Lower leg skin (tissue), 4 donors: Measurements from ENCODE around the gene GRK1. TPM values are rescaled to one million over a fixed set of nuclear protein-coding genes. Genes with fewer than 3 reads are reported as not detected.

ENCODE experiments used
- DNase-seq, 2 donors: peaks; one replicate each; pipeline ENCODE4 v3.0.0-alpha.2; 2019; ENCODE audit warnings: low spot score in 2 of 2
- H3K4me3 ChIP-seq: fragments of 200-600 bp; sonication (generic); 2 replicates; pipeline ENCODE4 v1.5.1; 2017; ENCODE audit warnings: mild to moderate bottlenecking, low read depth; ENCODE audit not compliant: poor library complexity, severe bottlenecking
- POLR2A ChIP-seq, 2 donors: fragments of 450-650 bp; IDR thresholded peaks; one replicate each; pipeline ENCODE4 v1.6.1; 2016 to 2017; ENCODE audit warnings: antibody characterized with exemption in 2 of 2, mild to moderate bottlenecking in 1 of 2, moderate library complexity in 1 of 2
- WGBS, 2 donors: methylation state at CpG; one replicate each; pipeline ENCODE4 v1.1.5; 2018; 5-methylcytosine and 5-hydroxymethylcytosine counted together
- intact Hi-C: fragments of 100-400 bp; cut with DNase I; formaldehyde crosslinking; loops from one replicate; pipeline ENCODE4 v1.15.0; 2023; ENCODE audit warnings: low total_unique reads
- total RNA-seq, 4 donors: library from RNA; depleted of rRNA; stranded (reverse); fragments of >200 nt; gene quantifications; one replicate each; pipeline ENCODE4 v1.1.0, GENCODE V29; 2016
- TF ChIP-seq, protein P1 (sequence below), 3 donors: fragments of 450-650 bp; IDR thresholded peaks; one replicate each; pipeline ENCODE4 v1.5.1; 2016; ENCODE audit warnings: antibody characterized with exemption in 3 of 3, mild to moderate bottlenecking in 3 of 3, moderate library complexity in 2 of 3

Gene GRK1
- total RNA-seq, 4 donors from 2014 or later, result not detected

DNA sequence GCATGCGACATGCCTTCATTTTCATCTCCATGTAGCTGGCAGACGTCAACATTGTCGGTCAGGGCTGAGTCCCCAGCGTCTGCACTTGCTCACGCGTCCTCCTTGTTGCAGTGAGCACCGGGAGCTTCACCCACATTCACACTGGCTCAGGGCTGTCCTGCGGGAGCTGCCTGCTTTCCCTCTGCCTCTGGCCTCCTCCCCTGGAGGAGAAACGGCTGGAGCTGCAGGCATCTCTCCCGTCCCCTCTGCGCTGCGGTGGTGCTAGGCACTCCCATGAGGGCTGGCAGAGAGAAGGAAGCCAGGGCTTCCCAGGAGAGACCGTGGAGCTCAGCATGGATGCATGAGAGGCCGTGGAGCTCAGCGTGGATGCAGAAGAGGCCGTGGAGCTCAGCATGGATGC is 73.6 kb downstream of the GRK1 start:
- H3K4me3 ChIP-seq, result no peak overlapping the region
- DNase-seq, result no peak
- 83 to 90% methylated on average over 16 of the region's 16 CpGs for WGBS, 2 donors
- intact Hi-C loops, result no loop called here
- TF ChIP-seq POLR2A (IDR thresholded peaks at IDR 0.05), result no peak
- TF ChIP-seq, protein P1, sequence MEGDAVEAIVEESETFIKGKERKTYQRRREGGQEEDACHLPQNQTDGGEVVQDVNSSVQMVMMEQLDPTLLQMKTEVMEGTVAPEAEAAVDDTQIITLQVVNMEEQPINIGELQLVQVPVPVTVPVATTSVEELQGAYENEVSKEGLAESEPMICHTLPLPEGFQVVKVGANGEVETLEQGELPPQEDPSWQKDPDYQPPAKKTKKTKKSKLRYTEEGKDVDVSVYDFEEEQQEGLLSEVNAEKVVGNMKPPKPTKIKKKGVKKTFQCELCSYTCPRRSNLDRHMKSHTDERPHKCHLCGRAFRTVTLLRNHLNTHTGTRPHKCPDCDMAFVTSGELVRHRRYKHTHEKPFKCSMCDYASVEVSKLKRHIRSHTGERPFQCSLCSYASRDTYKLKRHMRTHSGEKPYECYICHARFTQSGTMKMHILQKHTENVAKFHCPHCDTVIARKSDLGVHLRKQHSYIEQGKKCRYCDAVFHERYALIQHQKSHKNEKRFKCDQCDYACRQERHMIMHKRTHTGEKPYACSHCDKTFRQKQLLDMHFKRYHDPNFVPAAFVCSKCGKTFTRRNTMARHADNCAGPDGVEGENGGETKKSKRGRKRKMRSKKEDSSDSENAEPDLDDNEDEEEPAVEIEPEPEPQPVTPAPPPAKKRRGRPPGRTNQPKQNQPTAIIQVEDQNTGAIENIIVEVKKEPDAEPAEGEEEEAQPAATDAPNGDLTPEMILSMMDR (IDR thresholded peaks at IDR 0.05), result no peak

DNA sequence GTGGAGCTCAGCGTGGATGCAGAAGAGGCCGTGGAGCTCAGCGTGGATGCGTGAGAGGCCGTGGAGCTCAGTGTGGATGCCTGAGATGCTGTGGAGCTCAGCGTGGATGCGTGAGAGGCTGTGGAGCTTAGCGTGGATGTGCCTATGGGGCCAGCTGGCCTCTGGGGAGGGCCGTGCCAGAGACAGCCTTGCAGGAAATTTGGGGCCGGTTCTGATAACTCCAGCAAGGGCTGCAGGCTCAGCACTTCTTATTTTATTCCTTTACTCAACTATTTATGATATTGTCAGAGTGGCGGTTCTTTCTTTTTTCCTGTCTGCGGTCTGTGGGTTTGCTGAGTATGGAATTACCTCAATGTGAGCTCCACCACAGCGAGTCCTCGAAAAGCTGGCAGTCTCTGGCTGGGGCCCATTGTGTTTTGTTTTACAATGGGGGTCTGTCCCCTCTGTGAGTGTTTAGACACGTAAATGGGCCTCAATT is 74.2 kb downstream of the GRK1 start:
- TF ChIP-seq POLR2A (IDR thresholded peaks at IDR 0.05), result no peak
- TF ChIP-seq, protein P1 (IDR thresholded peaks at IDR 0.05), result no peak
- intact Hi-C loops, result no loop called here
- H3K4me3 ChIP-seq, result no peak overlapping the region
- DNase-seq, result no peak
- 72 to 79% methylated on average over 15 of the region's 15 CpGs for WGBS, 2 donors

DNA sequence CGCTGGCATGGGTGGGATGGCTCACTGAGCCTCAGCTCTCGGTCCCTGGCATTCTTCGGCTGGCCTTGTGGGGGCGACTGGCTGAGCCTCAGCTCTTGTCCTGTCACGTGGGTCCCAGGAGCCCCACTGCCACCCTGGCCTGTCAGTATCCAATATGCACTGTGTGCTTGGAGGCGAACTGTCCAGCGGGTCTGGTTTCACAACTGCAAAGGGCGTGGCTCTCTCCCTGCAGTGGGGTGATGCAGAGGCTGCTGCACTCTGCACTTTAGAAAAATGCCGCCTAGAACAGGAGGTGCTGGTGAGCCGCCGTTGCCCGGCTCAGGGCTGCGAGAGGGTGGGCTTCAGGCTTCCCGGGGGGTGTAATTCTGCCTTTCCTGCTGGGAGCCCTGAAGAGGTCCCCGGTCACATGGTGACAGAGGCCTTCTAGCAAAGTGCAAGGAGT is 75.0 kb downstream of the GRK1 start:
- peak in 1 of 2 donors; percentile 56 for DNase-seq

DNA sequence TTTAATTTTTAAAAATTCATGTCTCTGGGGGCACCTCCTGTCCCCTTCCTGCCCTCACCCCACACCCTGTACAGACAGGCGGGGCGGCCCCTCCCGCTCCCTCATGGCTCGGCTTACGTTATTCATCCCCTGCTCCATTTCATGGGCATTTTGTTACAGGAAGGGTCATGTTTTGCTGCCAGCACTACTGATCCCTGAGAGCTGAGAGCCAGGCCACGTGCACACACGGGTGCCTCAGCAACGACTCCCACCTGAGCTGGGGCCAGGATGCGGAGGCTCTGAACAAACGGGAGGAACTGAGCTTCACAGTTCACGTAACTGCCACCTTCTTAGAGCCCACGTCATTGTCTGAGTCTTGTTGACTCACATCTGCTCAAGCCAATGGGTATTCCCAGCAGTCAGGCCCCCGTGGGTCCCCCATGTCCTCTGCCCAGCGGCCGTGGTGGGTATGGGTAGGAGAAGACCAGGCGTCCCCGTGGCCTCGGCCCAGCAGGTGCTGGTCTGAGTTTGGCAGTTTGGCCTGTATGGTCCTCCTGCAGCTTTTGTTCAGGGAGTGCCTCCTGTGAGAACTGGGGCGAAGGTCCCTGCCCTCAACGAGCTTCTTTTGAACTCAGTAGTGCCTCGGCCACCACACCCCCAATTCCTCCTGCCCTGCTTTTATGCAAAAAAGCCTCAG is 75.6 kb downstream of the GRK1 start:
- no peak for DNase-seq
- 69 to 71% methylated on average over 21 of the region's 21 CpGs for WGBS, 2 donors
- TF ChIP-seq, protein P1 (IDR thresholded peaks at IDR 0.05), result no peak
- no peak for TF ChIP-seq POLR2A (IDR thresholded peaks at IDR 0.05)
- H3K4me3 ChIP-seq, result no peak overlapping the region
- intact Hi-C loops, result no loop called here

More for the DNA sequence above, 75.0 kb downstream of the GRK1 start:
- H3K4me3 ChIP-seq, result no peak overlapping the region
- intact Hi-C loops, result no loop called here
- WGBS, 2 donors, result 19 to 25% methylated on average over 14 to 15 of the region's 15 CpGs
- TF ChIP-seq, protein P1 (IDR thresholded peaks at IDR 0.05), result no peak
- TF ChIP-seq POLR2A (IDR thresholded peaks at IDR 0.05), result no peak

DNA sequence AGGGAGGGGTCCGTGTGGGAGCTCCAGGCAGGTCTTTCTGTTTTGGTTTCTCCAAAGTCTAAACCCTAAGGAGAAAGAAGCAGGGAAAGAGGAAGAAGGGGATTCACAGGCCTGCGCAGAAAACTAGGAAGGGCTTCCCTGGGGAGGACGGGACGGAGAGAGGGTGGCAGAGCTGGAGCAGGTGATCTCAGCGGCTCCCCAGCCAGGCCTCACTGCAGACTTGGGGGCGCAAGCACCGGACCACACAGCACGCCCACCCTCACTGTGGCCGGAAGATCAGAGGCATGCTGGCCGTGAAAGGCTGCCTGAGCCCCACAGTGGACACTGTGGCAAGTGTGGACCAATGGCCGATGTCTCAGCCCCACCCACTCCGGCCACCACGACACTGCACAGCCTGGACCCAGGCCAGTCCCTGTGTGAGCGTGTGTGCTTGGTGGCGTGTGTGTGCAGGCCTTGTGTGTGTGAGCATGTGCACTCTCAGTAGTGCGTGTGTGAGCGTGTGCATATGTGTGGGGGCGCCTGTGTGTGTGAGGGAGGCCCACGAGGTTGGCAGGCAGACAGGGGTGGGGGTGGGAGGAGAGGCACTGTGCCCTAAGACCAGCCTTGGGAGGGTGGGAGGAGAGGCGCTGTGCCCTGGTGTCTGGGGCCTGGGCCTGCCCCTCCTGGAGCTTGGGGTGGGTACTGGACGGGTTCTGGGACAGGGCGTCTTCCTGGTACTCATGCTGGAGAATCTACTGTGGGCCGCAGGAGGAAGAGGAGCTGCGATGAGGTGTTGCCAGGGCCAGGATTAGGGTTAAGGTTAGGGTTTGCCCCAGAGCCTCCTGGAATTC is 76.6 kb downstream of the GRK1 start:
- H3K4me3 ChIP-seq, result no peak overlapping the region
- no peak for TF ChIP-seq POLR2A (IDR thresholded peaks at IDR 0.05)
- TF ChIP-seq, protein P1 (IDR thresholded peaks at IDR 0.05), result no peak
- 85 to 88% methylated on average over 19 to 21 of the region's 24 CpGs for WGBS, 2 donors
- intact Hi-C loops, result no loop called here
- no peak for DNase-seq
